OCI-LY7 (cell line): Measurements from ENCODE around the gene SLC48A1.

Experiments
- CTCF ChIP-seq: fragments of 200-600 bp; sonication (generic); conservative IDR thresholded peaks from 2 replicates; pipeline ENCODE4 v1.5.1; 2014; ENCODE audit warnings: mild to moderate bottlenecking, antibody characterized with exemption, low read length, moderate library complexity, mixed read lengths
- EZH2phosphoT487 ChIP-seq: fragments of 200-600 bp; sonication (generic); IDR thresholded peaks from 2 replicates; pipeline ENCODE4 v1.6.1; 2018; ENCODE audit warnings: low read depth, borderline replicate concordance, mild to moderate bottlenecking, mixed run types, antibody characterized with exemption, low read length, moderate library complexity, mixed read lengths

GRCh38 chr12:47804171-47804570, 31.1 kb downstream of the SLC48A1 start:
- TF ChIP-seq CTCF (no peak), EZH2phosphoT487 (no peak)
